HFFc6 (cell line): ENCODE data around the gene NSD1. TPM values are rescaled to one million over a fixed set of nuclear protein-coding genes. Genes with fewer than 3 reads are reported as not detected.

Experiments used
- DNase-seq: peaks from one replicate; pipeline ENCODE4 v3.0.0-alpha.2; 2018
- H3K27ac Mint-ChIP-seq: 2 replicates; pipeline ENCODE4 v1.8.0; 2020; ENCODE audit warnings: mild to moderate bottlenecking, mixed read lengths
- H3K27me3 Mint-ChIP-seq: 2 replicates; pipeline ENCODE4 v1.8.0; 2021; ENCODE audit warnings: mild to moderate bottlenecking, moderate library complexity, mixed read lengths; ENCODE audit not compliant: insufficient read depth
- H3K36me3 Mint-ChIP-seq: 2 replicates; pipeline ENCODE4 v1.8.0; 2021; ENCODE audit warnings: low read depth, mixed read lengths
- H3K4me1 Mint-ChIP-seq: 2 replicates; pipeline ENCODE4 v1.8.0; 2020; ENCODE audit warnings: low read depth, mixed read lengths
- H3K4me3 Mint-ChIP-seq: 2 replicates; pipeline ENCODE4 v1.8.0; 2020; ENCODE audit warnings: mild to moderate bottlenecking, moderate library complexity, mixed read lengths
- H3K9me3 Mint-ChIP-seq: 2 replicates; pipeline ENCODE4 v1.8.0; 2020; ENCODE audit warnings: mild to moderate bottlenecking, mixed read lengths
- CTCF ChIP-seq: fragments of 200-600 bp; sonication (generic); IDR thresholded peaks from 2 replicates; pipeline ENCODE4 v1.5.0; 2021; ENCODE audit warnings: antibody characterized with exemption, mild to moderate bottlenecking
- total RNA-seq, 6 experiments: library from RNA; stranded (reverse); fragmentation: NEBNext Ultra II Directional; extraction: Animal tissue kit (Norgen Biotek cat#: 25700); gene quantifications; 2 replicates in 1 of 6; 3 replicates in 5 of 6; pipeline ENCODE4 v1.2.3, GENCODE V29; 2021

Gene NSD1
- total RNA-seq, 6 experiments from 2014 or later: 42.6 to 56.4 (median 48.4) TPM

GRCh38 chr5:177183766-177184360 lies 50.3 kb downstream of the NSD1 start:
- DNase-seq: no peak
- no peaks in the 10 kb centered on the region for H3K9me3 Mint-ChIP-seq
- no peak overlapping the region for H3K4me3 Mint-ChIP-seq
- H3K36me3 Mint-ChIP-seq: no peaks in the 10 kb centered on the region; the same call in 1 of the 2 replicates
- H3K27ac Mint-ChIP-seq: no peak overlapping the region
- peaks cover 19% of the 10 kb centered on the region for H3K4me1 Mint-ChIP-seq
- no peak for TF ChIP-seq CTCF
- peaks cover 2% of the 10 kb centered on the region; the same call in 1 of the 2 replicates for H3K27me3 Mint-ChIP-seq

GRCh38 chr5:177185993-177186392 lies 52.4 kb downstream of the NSD1 start:
- Mint-ChIP-seq H3K36me3 (no peaks in the 10 kb centered on the region; the same call in 1 of the 2 replicates), H3K4me3 (no peak overlapping the region), H3K27me3 (peaks cover 2% of the 10 kb centered on the region; the same call in 1 of the 2 replicates), H3K27ac (no peak overlapping the region), H3K9me3 (no peaks in the 10 kb centered on the region), H3K4me1 (peaks cover 30% of the 10 kb centered on the region)
- DNase-seq: no peak
- no peak for TF ChIP-seq CTCF

GRCh38 chr5:177186645-177187044 lies 53.1 kb downstream of the NSD1 start:
- DNase-seq: no peak
- Mint-ChIP-seq H3K4me3 (no peak overlapping the region), H3K27me3 (no peaks in the 10 kb centered on the region), H3K36me3 (peaks cover 5% of the 10 kb centered on the region; the same call in 1 of the 2 replicates), H3K4me1 (peaks cover 30% of the 10 kb centered on the region), H3K9me3 (no peaks in the 10 kb centered on the region), H3K27ac (peak overlapping the region; percentile 38; the same call in 1 of the 2 replicates)
- no peak for TF ChIP-seq CTCF

- H3K27ac Mint-ChIP-seq: peak overlapping the region; percentile 70
- no peak overlapping the region; the same call in 1 of the 2 replicates for H3K4me3 Mint-ChIP-seq
- no peaks in the 10 kb centered on the region for H3K9me3 Mint-ChIP-seq
- peaks cover 7% of the 10 kb centered on the region; the same call in 1 of the 2 replicates for H3K36me3 Mint-ChIP-seq
- peaks cover 31% of the 10 kb centered on the region for H3K4me1 Mint-ChIP-seq
- no peak for TF ChIP-seq CTCF
- H3K27me3 Mint-ChIP-seq: no peaks in the 10 kb centered on the region
- DNase-seq: no peak
These were observed 55.2 kb downstream of the NSD1 start for GRCh38 chr5:177188775-177189174.

GRCh38 chr5:177189416-177189815 lies 55.8 kb downstream of the NSD1 start:
- H3K27ac Mint-ChIP-seq: peak overlapping the region; percentile 70
- H3K36me3 Mint-ChIP-seq: peaks cover 7% of the 10 kb centered on the region; the same call in 1 of the 2 replicates
- H3K27me3 Mint-ChIP-seq: no peaks in the 10 kb centered on the region
- H3K9me3 Mint-ChIP-seq: no peaks in the 10 kb centered on the region
- no peak for TF ChIP-seq CTCF
- H3K4me1 Mint-ChIP-seq: peaks cover 34% of the 10 kb centered on the region
- no peak overlapping the region for H3K4me3 Mint-ChIP-seq
- peak; percentile 33 for DNase-seq
